Bronchial epithelial cell (primary cell): Measurements from ENCODE around the gene SPINK14. TPM values are rescaled to one million over a fixed set of nuclear protein-coding genes. Genes with fewer than 3 reads are reported as not detected.

Source experiments
- DNase-seq: peaks from one replicate; pipeline ENCODE4 v3.0.0-alpha.2; 2010; ENCODE audit warnings: low read depth
- FAIRE-seq: peaks from 2 replicates; lab custom pipeline; 2011; peaks lifted over from hg19 to GRCh38; lab: Jason Lieb, UNC
- H3K27me3 ChIP-seq: 2 replicates; pipeline ENCODE4 v1.5.1; 2011; ENCODE audit warnings: low read length; ENCODE audit not compliant: control insufficient read depth, insufficient read depth
- H3K36me3 ChIP-seq: 2 replicates; pipeline ENCODE4 v1.5.1; 2011; ENCODE audit warnings: low read length; ENCODE audit not compliant: control insufficient read depth, insufficient read depth
- H3K4me3 ChIP-seq: 2 replicates; pipeline ENCODE4 v1.5.1; 2011; ENCODE audit warnings: mild to moderate bottlenecking, low read depth, low read length, control low read depth
- total RNA-seq: library from RNA; depleted of rRNA; stranded (reverse); fragments of >200 nt; gene quantifications from 2 replicates; pipeline ENCODE4 v1.2.1, GENCODE V29; 2014
- TF ChIP-seq, protein P1 (sequence below): IDR thresholded peaks from 2 replicates; pipeline ENCODE4 v1.5.1; 2011; ENCODE audit warnings: mild to moderate bottlenecking, moderate library complexity, low read length, control low read depth, inconsistent platforms; ENCODE audit not compliant: insufficient read depth, severe bottlenecking

Gene SPINK14
- total RNA-seq, 1 donor from 2014 or later, result not detected

DNA sequence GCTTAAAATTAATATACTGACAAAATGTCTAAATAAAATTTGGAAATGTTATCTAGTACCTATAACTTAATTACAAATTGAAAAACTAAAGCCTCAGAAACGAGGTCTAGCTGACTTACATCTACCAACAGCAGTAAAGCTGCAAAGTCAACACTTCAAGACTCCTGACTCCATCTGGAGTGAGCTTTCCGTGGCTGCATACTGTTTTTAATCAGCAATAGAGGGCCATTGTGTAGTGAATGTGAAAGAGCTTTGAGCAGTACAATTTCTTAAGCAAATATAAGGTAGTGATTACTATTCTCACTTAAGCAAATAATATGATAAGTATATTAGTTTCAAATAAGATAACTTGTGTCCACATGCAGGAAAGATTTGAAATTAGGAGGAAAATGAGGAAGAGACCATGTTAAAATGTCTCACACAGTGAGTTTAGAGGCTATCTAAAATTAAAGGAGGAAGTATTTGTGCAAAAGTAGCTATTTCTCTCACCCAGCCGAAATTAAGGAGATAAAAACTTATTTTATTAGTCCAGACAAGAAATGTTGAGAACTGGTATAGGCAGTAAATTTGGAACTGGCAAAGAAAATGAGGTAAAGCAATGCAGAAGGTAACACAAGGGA is 40.9 kb downstream of the SPINK14 start:
- TF ChIP-seq, protein P1, sequence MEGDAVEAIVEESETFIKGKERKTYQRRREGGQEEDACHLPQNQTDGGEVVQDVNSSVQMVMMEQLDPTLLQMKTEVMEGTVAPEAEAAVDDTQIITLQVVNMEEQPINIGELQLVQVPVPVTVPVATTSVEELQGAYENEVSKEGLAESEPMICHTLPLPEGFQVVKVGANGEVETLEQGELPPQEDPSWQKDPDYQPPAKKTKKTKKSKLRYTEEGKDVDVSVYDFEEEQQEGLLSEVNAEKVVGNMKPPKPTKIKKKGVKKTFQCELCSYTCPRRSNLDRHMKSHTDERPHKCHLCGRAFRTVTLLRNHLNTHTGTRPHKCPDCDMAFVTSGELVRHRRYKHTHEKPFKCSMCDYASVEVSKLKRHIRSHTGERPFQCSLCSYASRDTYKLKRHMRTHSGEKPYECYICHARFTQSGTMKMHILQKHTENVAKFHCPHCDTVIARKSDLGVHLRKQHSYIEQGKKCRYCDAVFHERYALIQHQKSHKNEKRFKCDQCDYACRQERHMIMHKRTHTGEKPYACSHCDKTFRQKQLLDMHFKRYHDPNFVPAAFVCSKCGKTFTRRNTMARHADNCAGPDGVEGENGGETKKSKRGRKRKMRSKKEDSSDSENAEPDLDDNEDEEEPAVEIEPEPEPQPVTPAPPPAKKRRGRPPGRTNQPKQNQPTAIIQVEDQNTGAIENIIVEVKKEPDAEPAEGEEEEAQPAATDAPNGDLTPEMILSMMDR, result no peak
- FAIRE-seq (no peak), DNase-seq (no peak)
- H3K4me3 ChIP-seq, result no peak overlapping the region
- no peaks in the 10 kb centered on the region for H3K27me3 ChIP-seq
- H3K36me3 ChIP-seq, result no peaks in the 10 kb centered on the region

DNA sequence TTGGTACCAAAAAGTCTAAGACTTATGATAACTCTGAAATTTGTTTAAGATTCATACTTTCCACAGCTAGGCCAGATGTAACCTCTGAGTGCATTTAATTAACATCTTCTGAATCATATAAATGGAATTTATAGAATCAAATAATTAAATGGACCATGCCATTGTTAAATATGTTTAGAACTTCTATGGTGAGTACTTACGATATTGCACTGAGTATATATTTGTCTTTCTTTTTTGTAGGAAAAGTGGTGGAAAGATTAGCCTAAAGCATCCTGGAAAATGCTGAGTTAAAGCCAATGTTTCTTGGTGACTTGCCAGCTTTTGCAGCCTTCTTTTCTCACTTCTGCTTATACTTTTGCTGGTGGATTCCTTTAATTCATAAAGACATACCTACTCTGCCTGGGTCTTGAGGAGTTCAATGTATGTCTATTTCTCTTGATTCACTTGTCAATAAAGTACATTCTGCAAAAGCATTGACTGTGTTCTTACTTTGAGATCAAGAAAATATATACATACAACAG is 46.4 kb downstream of the SPINK14 start:
- Histone ChIP-seq H3K27me3 (no peaks in the 10 kb centered on the region), H3K4me3 (no peak overlapping the region), H3K36me3 (no peaks in the 10 kb centered on the region)
- DNase-seq (no peak), FAIRE-seq (no peak)
- TF ChIP-seq, protein P1, result no peak

DNA sequence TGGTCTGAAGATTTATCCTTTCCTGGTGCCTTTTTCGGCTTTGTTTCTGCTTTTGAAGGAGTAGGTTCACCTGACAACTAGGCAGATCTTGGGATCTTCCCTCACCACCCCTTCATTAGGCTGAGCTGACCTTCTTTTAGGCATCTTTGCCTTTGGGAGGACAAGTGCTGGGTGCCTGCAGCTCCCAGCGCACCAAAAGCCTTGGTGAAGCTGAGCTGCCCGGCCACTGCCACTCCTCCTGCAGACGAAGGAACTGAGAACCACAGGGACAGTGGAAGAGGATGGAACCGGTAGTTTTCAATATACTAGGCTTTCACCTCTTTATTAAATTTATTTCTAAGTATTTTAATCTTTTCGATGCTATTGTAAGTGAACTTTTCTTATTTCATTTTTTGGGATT is 53.2 kb downstream of the SPINK14 start:
- FAIRE-seq, result no peak
- Histone ChIP-seq H3K36me3 (no peaks in the 10 kb centered on the region), H3K27me3 (no peaks in the 10 kb centered on the region), H3K4me3 (no peak overlapping the region)
- no peak for DNase-seq
- TF ChIP-seq, protein P1, result no peak

DNA sequence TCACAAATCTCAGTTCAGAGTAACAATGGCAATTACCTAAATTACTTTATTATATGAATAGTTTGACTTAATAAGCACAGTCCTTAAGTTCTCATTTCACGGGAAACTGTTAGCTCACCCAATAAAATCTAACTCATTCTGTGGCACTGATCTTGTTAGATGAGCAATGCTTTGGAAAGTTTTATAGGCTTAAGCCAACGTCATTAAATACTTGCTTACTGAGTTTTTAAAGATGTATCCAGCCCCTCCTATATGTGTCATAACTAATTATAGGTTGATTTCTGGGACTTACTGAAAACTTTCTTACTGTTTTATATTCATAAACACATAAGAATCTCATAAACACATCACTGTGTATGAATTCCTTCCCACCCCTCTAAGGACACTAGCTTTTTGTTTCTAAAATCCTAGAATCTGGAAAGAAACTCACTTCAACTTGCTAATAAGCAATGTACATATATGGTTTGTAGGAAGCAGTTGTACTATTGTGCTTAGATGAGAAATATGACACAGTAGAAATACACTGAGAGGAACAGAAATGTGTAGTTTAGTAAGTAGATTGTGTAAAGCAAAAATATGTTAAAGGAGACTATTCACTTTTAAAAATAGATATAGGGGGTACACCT is 55.9 kb downstream of the SPINK14 start:
- DNase-seq (peak; percentile 33), FAIRE-seq (no peak)
- no peaks in the 10 kb centered on the region for H3K36me3 ChIP-seq
- H3K27me3 ChIP-seq, result no peaks in the 10 kb centered on the region
- H3K4me3 ChIP-seq, result no peak overlapping the region
- TF ChIP-seq, protein P1, result no peak

Other genes with a start within 250 kb of the SPINK14 start
- 8.4 and 151 TPM in 2 replicates for gene SPINK5, start 104.6 kb upstream of the SPINK14 start, total RNA-seq
- not detected in 2 replicates for gene SPINK6, start 34.5 kb downstream of the SPINK14 start, total RNA-seq
- gene MARCOL, start 70.0 kb downstream of the SPINK14 start, total RNA-seq, result not detected in 2 replicates
- gene SPINK13, start 100.2 kb downstream of the SPINK14 start, total RNA-seq, result not detected in 2 replicates
- gene SPINK7, start 143.9 kb downstream of the SPINK14 start, total RNA-seq, result 13.7 and 23.4 TPM in 2 replicates
- not detected in 2 replicates for gene SPINK9, start 167.0 kb downstream of the SPINK14 start, total RNA-seq
- gene FBXO38, start 215.4 kb downstream of the SPINK14 start, total RNA-seq, result 32.9 and 41.0 TPM in 2 replicates